ENCODE data around the gene PSMA4.
A peak's percentile ranks its signal among the peaks of the same experiment; 100 is the strongest.
"Not testable (repeated sequence)": the region's sequence is repeated elsewhere in the genome, so short reads cannot be mapped to it uniquely, and the experiment has no call there.

PSMA4 gene

DNA sequence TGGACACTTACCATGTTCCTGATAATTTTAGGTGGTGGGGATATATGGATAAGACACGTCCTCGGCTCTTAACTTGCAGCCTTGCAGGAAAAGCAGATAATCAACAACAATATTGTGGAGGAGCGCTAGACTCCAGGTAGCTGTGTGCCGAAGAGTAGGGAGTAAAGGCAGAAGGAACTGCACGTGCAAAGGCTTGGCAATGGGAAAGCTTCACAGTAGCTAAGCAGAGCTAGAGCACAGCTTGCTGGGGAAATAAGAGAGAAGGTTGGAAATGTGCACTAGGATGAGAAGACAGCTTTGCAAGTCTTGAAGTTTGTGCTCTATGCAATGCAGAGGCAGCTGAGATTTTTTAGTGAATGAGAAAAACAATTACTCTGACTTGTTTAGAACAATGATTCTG lies 12.4 kb downstream of the PSMA4 start:
- no peak for DNase-seq

DNA sequence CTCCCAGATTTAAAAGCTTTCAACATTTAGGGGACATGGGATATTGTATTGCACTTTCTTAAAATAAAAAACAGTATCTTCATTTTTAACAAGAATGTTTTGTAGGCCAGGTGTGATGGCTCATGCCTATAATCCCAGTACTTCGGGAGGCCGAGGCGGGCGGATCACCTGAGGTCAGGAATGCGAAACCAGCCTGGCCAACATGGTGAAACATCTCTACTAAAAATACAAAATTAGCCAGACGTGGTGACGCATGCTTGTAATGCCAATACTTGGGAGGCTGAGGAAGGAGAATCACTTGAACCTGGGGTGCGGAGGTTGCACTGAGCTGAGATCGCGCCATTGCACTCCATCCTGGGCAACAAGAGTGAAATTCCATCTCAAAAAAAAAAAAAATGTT lies 20.0 kb downstream of the PSMA4 start:
- DNase-seq: not testable (repeated sequence)

- no peak for DNase-seq
These were observed 21.2 kb downstream of the PSMA4 start for GRCh38 chr15:78561490-78561889.

DNA sequence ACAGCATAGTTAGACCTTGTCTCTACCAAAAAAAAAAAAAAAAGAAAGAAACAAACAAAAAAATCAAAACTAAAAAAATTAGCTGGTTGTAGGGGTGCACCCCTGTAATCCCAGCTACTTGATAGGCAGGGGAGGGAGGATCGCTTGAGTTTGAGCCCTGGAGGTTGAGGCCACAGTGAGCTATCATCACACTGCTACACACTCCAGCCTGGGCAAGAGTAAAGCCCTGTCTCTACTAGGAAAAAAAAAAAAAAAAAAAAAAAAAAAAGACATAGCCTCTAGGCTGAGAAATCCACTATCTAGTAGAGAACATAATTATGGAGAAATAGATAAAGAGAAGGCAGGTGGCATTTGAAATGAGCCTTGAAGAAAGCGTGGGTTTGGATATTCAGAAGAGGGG lies 22.8 kb downstream of the PSMA4 start:
- DNase-seq: no peak

DNA sequence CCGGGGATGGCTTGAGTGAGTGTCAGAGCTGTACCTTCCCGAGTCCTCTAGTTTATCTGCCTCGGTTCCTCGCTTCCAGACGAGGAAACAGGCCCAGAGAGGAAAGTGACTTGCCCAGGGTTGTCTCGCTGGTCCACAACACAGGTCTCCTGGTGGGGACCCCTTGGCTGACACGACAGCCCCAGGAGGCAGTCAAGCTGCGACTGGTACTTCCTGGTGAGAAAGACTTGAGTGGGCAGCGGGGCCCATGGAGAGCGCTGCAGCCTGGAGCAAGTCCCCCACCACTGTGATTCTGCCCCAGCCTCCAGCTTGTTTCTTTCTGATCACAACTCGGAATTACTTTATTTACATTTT lies 24.5 kb downstream of the PSMA4 start:
- no peak for DNase-seq

GRCh38 chr15:78565097-78565950 lies 25.1 kb downstream of the PSMA4 start, which contains the start of gene CHRNA5:
Gene CHRNA5, plus strand, starts transcription at chr15:78565520. Its CDS starts 200 bp downstream, at chr15:78565720.
- peak; percentile 56 for DNase-seq

- peak; percentile 22 for DNase-seq
These were observed 25.9 kb downstream of the PSMA4 start for GRCh38 chr15:78565951-78566774.

GRCh38 chr15:78567531-78567930 lies 27.3 kb downstream of the PSMA4 start:
- DNase-seq: peak; percentile 35

DNA sequence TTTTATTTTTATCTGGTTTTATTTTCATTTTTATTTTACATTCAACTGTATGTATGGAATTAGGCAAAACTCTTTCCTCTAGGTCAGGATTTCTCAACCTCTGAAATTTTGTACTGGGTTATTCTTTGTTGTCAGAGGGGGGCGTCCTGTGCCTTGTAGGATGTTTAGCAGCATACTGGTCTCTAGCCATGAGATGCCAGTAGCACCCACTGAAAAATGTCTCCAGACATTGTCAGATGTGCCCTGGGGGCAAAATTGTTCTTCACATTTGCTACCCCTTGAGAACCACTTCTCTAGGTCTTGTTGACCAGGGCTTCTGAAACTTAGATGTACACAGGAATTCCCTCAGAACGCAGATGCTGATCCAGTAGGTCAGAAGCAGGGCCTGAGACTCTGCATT lies 30.5 kb downstream of the PSMA4 start:
- no peak for DNase-seq

DNA sequence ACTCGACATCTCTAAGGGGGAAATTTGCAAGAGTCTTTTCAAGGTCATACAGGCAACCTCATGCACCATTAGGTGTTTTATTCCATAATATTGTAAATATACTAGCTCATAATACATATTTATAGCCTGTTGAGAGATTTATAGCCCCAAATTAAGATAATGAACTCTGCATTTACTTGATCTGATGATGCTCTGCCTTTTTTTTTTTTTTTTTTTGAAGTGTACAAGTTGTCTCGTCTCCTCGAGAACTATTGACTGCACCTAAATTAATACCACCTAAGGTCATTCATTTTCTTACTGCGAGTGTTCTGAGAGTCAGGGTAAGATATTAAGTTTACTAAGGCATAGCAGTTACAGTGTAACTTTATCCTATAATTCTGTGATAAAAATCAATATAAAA lies 31.1 kb downstream of the PSMA4 start:
- no peak for DNase-seq

GRCh38 chr15:78573416-78573815 lies 33.2 kb downstream of the PSMA4 start:
- DNase-seq: no peak

DNA sequence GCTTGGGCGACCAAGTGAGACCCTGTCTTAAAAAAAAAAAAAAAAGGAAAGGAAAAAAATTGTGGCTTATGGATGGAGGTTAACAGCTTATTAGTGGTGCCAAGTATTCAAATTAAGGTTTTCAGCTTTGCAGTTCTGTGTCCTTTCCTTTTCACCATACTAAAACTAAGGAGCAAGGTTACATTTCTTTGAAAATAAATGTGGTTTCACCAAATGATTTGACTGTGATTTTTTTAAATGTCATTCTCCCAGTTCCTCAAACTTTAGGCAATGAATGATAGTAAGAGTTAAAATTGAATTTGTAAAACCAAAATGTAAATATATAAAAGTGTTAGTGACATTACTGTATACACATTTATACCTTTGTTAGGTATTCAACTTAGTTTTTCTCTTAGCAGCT lies 34.7 kb downstream of the PSMA4 start:
- DNase-seq: no peak

- no peak for DNase-seq
These were observed 57.3 kb downstream of the PSMA4 start for GRCh38 chr15:78597583-78597982.

DNA sequence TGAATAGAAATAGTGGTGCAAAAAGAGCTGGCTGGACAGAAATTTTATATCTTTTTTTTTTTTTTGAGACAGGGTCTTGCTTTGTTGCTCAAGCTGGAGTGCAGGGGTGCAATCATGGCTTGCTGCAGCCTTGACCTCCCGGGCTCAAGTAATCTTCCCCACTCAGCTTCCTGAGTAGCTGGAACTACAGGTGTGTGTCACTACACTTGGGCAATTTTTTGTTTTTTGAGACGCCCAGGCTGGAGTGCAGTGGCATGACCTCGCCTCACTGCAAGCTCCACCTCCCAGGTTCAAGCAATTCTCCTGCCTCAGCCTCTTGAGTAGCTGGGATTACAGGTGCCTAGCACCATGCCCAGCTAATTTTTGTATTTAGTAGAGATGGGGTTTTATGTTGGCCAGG lies 58.1 kb downstream of the PSMA4 start:
- DNase-seq: no peak

GRCh38 chr15:78599189-78599588 lies 58.9 kb downstream of the PSMA4 start:
- no peak for DNase-seq

Measured in DMS79 treated with DMSO at 0.1 percent for 48 hours (cell line).